NCI-H146 treated with DMSO at 0.1 percent for 48 hours (cell line): ENCODE results near the gene NEK10.

ENCODE experiments used
- DNase-seq: peaks from one replicate; lab custom pipeline; 2025; ENCODE audit not compliant: unreplicated experiment; lab: John Stamatoyannopoulos, UW

NEK10 gene

DNA sequence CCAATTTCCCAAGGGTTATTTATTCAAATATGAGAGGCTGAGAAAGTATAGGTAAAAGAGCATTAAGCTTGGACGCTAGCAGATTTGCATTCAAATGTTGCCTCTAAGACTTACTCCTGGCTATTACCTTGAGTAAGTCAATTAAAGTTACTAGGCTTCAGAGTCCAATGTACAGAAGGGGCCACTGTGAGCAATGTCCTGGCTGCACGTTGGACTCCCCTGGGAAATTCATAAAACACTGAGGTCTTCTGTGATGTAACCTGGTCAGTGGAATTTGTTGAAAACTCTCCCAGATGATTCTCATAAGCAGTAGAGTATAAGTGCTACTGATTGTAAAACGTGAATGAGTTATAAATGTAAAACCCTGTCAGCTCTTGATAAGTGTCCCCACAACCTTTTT, 295.3 kb downstream of the NEK10 start:
- no peak for DNase-seq

DNA sequence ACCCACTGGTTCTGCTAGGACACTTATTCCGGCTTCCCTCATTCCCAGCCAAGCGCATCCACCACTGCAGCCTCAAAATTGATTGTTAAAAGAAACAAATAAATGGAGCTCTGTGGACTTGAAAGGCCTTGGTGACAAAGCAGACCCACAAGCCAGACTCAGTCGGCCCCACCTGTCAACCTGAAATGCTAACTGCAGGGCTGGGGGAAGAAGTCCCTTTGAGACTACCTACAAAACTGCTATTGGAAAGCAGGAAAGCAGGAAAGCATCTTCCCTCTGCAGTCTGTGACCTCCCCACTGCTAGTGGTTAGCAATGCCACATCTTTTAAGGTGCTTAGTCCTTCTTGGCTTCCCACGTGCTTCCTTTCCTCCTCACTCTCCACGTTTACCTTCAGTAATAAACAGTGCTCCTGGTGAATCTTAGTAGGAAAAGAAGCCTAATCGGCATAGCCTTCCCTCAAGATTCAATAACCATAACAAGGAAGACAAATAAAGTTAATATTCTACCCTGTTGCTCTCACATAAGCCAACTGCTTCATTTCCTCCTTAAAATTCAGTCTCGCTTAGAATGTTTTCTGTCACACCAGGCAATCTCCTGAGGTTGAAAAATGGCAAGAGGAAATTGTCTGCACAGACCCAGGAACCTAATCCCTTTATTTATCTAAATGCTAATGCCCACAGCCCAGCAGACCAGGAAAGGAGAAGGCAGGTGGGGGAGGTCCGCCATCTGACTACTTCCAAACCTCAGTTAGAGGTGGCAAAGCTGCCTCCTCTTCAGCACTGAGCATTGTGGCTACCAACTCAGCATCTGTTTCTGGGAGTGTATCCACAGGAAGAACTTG, 296.2 kb downstream of the NEK10 start:
- DNase-seq, result no peak

DNA sequence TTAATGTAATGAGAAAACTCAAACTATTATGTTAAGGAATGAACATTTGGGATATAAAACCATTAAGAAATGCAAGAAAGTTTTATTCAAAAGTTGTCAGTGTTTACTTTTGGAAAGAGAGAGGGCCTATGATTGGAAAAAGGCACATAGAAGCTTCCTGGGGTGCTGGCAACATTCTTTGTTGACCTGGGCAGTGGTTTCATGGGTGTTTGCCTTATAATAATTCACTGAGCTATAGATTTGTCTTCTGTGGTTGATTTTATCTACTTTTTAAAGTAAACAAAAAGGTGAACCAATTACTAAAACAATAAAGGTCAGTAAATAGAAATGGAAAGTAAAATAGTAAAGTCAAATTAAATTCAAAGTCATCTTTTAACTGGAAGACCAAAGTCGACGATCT, 308.8 kb downstream of the NEK10 start:
- no peak for DNase-seq
